Activated T-helper 17 cell treated with anti-CD3 and anti-CD28 coated beads, Interleukin-2, amount 50 U/mL, for 72 hours (primary cell): ENCODE results near the gene VDR. TPM values are rescaled to one million over a fixed set of nuclear protein-coding genes. Genes with fewer than 3 reads are reported as not detected.
A peak's percentile ranks its signal among the peaks of the same experiment; 100 is the strongest.

Experiments
- ATAC-seq: fragments of 150-1000 bp; cut with Tn5 transposase; replicated peaks from 2 replicates; pipeline ENCODE4 v1.10.0; 2021; ENCODE audit warnings: mild to moderate bottlenecking, moderate library complexity
- H3K27ac Mint-ChIP-seq: one replicate; pipeline ENCODE4 v1.8.0; 2022; ENCODE audit warnings: mixed read lengths
- H3K27me3 Mint-ChIP-seq: one replicate; pipeline ENCODE4 v1.8.0; 2022; ENCODE audit warnings: mixed read lengths
- H3K36me3 Mint-ChIP-seq: one replicate; pipeline ENCODE4 v1.8.0; 2022; ENCODE audit warnings: low read depth, mild to moderate bottlenecking, mixed read lengths
- H3K4me1 Mint-ChIP-seq: one replicate; pipeline ENCODE4 v1.8.0; 2022; ENCODE audit warnings: mixed read lengths
- H3K4me3 Mint-ChIP-seq: one replicate; pipeline ENCODE4 v1.8.0; 2022; ENCODE audit warnings: mild to moderate bottlenecking, mixed read lengths
- H3K9me3 Mint-ChIP-seq: one replicate; pipeline ENCODE4 v1.8.0; 2022; ENCODE audit warnings: mixed read lengths
- total RNA-seq, 2 donors: library from RNA; stranded (reverse); gene quantifications; one replicate each; pipeline ENCODE4 v1.2.3, GENCODE V29; 2022

VDR gene
- 100 to 1,000 TPM in 1 of 2 donors, 10 to 100 TPM in 1; 70.9 to 182 TPM for total RNA-seq

- peak; percentile 79 for ATAC-seq
- Mint-ChIP-seq H3K27ac (peak within 1 kb of the TSS; percentile 98), H3K36me3 (peaks cover 46% of the 10 kb centered on the region), H3K4me3 (peak within 1 kb of the TSS; percentile 99), H3K4me1 (peaks cover 26% of the 10 kb centered on the region), H3K9me3 (no peaks in the 10 kb centered on the region), H3K27me3 (peaks cover 3% of the 10 kb centered on the region)
Observed at GRCh38 chr12:47904713-47905709, at the start of gene VDR. Gene VDR, minus strand, starts transcription at chr12:47904994. Its CDS starts 25,881 bp downstream, at chr12:47879113.

DNA sequence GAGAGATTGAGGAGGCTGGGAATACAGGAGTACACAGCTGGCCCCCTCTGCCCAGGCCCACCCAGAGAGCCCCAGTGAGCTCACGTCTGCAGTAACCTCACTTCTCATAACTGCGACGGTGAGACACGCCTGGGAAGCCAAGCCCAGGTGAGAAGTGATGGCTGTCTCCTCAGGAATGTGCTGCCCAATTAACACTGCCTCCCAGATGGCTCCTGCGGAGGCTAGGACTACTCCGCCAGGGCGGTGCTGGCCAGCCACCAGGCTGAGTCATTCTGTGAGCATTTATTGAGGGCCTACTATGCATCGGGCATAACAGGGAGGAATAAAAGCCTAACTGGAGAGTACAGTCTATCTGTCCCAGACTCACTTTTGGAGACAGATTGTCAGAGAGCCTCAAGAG, 49.3 kb upstream of the VDR start:
- no peaks in the 10 kb centered on the region for H3K9me3 Mint-ChIP-seq
- ATAC-seq = no peak
- H3K4me3 Mint-ChIP-seq = no peak overlapping the region
- H3K36me3 Mint-ChIP-seq = no peaks in the 10 kb centered on the region
- no peaks in the 10 kb centered on the region for H3K4me1 Mint-ChIP-seq
- no peaks in the 10 kb centered on the region for H3K27me3 Mint-ChIP-seq
- no peak overlapping the region for H3K27ac Mint-ChIP-seq

DNA sequence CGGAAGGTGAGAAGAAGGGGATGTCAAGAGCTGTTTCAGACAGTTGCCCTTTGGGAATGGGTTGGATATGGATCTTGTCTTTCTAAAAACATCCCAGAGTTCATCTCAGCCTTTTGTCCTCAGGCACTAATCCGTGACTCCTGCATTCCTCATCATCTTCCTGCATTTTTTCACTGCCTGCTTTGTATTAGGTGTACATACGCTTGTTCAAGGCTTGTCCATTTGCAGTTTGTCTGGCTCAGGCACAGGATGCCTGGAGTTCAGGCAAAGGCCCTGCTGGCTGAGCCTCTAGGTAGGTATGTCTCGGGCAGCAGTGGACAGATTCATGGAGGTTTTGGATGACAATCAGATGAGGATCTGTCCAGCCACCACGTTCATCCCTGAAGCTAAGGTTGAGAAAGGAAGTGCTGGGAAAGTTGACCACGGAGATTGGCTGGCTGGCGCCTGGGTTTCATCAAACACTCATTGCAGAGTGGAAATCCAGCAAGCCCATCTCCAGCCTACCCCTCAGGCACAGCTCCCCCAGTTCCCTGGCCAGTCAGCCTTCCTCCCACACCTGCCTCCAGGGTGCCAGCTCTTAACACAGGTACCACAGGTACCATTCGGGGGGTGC, 46.2 kb upstream of the VDR start:
- ATAC-seq = no peak
- Mint-ChIP-seq H3K27me3 (peaks cover 5% of the 10 kb centered on the region), H3K4me3 (no peak overlapping the region), H3K27ac (no peak overlapping the region), H3K4me1 (no peaks in the 10 kb centered on the region), H3K9me3 (no peaks in the 10 kb centered on the region), H3K36me3 (no peaks in the 10 kb centered on the region)

DNA sequence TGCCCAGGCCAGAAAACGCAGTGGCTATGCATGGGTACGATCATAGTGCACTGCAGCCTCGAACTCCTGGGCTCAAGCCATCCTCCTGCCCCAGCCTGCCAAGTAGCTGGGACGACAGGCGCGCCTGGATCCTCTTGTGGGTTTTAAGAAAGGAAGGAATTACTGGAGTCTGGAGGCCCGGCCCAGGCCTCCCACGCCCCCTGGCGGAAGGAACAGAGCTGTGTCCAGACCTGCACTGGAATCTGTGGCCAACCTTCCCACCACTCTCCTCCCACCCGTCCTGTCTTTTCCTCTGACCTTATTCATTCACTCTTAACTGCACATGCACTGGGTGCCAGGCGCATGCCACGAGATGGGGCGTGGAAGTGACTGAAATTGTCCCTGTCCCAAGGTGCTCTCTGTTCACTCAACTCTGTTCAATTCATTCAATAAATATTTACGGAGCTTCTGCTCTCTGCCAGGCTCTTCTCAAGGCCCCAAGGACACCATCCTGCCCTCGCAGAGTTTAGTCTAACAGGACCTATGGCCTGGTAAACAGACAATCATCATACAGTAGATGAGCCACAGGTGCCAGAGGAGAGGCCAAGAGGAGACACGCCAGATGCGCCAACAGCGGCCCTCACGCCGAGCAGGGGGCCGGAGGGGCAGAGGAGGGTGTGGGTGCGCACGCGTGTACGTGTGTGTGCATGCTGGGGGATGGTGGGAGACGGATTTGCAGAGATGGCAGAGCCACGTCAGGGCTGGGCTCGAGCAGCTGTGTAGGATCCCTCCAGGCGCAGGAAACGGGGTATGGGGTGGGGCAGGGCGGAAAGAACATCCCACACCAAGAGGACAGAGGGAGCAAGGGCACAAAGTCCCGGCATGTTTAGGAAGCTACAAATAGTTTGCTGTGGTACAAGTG, 44.9 kb upstream of the VDR start:
- H3K27ac Mint-ChIP-seq = peak overlapping the region; percentile 25
- no peak overlapping the region for H3K4me3 Mint-ChIP-seq
- peak; percentile 92 for ATAC-seq
- H3K4me1 Mint-ChIP-seq = no peaks in the 10 kb centered on the region
- no peaks in the 10 kb centered on the region for H3K9me3 Mint-ChIP-seq
- H3K27me3 Mint-ChIP-seq = peaks cover 5% of the 10 kb centered on the region
- no peaks in the 10 kb centered on the region for H3K36me3 Mint-ChIP-seq

GRCh38 chr12:47947341-47947740, 42.5 kb upstream of the VDR start:
- Mint-ChIP-seq H3K27ac (no peak overlapping the region), H3K9me3 (no peaks in the 10 kb centered on the region), H3K4me3 (no peak overlapping the region), H3K4me1 (no peaks in the 10 kb centered on the region), H3K36me3 (no peaks in the 10 kb centered on the region), H3K27me3 (peaks cover 5% of the 10 kb centered on the region)
- no peak for ATAC-seq

DNA sequence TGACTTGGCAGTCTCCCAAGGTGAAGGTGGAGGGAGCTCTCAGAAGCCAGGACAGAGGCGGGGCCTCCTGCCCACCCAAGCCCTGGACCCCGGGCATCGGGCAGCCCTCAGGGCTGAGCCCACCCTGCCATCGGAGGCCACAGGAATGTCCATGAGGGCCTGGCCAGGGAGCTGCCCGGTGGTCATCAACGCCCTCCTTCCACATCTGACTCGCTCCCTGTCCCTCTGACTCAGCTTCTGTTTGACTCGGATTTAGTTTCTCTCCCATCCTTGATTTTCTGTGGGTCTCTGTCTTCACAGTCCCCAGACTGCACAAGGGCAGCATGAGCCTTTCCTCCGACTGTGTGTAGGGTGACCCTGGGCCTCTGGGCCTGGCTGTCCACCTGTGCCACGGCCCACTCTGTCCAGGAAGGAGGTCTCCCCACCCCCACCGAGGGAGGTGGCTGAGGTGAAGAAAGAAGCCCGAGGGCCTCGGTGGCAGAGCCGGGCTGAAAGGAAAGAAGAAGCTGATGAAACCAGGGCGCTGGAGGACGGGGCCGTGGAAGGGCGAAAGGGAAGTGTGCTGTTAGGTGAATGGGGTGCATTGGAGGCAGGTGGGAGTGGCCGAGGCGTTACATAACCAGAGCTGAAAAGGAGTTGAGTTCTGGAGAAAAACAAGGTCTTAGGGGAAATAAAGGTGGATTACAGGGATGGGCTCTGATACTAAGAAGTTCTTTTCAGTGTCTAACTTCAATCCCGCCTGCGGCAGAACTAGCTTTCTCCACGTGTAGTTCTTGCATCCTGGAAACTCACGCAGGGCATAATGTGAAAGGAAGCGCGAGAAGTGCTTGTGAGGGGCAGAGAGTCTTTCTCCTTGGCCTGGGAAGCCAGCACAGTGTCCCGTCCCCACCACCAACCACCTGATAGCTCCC, 41.9 kb upstream of the VDR start:
- ATAC-seq = no peak
- peak overlapping the region; percentile 67 for H3K27ac Mint-ChIP-seq
- no peaks in the 10 kb centered on the region for H3K9me3 Mint-ChIP-seq
- no peaks in the 10 kb centered on the region for H3K36me3 Mint-ChIP-seq
- H3K4me1 Mint-ChIP-seq = no peaks in the 10 kb centered on the region
- no peak overlapping the region for H3K4me3 Mint-ChIP-seq
- peaks cover 5% of the 10 kb centered on the region for H3K27me3 Mint-ChIP-seq

DNA sequence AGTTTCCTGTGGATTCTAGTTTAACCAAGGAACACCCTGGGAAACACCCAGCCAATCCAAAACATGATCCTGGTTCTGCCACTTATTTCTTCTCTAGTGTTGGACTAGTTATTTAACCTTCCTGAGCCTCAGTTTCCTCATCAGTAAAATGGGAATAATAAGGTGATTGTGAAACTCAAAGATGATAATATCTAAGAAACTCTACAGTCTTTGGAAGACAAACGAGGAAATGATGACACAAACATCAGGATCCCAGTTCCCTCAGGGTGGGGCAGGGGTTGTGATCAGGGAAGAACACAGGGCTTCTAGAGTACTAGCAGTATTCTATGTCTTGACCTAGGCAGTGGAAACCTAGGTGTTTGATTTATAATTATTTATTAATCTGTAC, 40.5 kb upstream of the VDR start:
- Mint-ChIP-seq H3K27me3 (peaks cover 14% of the 10 kb centered on the region), H3K4me1 (peaks cover 9% of the 10 kb centered on the region), H3K27ac (peak overlapping the region; percentile 28), H3K9me3 (no peaks in the 10 kb centered on the region), H3K4me3 (no peak overlapping the region), H3K36me3 (no peaks in the 10 kb centered on the region)
- no peak for ATAC-seq

DNA sequence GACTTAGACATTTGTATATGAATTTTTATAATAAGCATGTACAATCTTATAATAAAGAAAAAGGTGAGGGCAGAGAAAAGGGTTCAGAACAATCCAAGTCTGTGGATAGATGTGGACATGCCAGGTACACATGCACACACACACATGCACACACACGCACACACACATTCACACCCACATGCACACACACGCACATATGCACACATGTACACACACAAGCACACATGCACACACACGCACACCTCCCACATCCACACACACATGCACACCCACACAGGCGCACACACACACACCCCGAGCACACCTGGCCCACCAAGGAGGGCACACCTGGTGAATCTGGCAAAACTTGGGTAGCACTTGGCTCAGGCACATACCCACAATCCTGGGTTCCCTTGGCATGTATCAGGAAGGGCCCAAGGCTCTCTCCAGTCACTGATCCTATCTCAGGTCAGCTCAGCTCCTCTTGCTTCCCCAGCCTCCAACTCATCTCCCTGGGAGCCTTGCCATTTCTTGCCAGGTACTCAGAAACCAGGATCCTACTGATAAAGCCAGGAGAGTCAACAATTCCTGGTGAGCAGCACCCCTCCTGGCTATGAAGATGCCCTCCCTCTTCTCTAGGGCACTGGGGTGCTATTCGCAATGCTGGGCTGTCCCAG, 40.0 kb upstream of the VDR start:
- H3K36me3 Mint-ChIP-seq = no peaks in the 10 kb centered on the region
- peak overlapping the region; percentile 28 for H3K27ac Mint-ChIP-seq
- H3K4me3 Mint-ChIP-seq = no peak overlapping the region
- peaks cover 14% of the 10 kb centered on the region for H3K27me3 Mint-ChIP-seq
- H3K4me1 Mint-ChIP-seq = peaks cover 9% of the 10 kb centered on the region
- H3K9me3 Mint-ChIP-seq = no peaks in the 10 kb centered on the region
- no peak for ATAC-seq

GRCh38 chr12:47943623-47944340, 39.0 kb upstream of the VDR start:
- H3K27ac Mint-ChIP-seq = no peak overlapping the region
- no peaks in the 10 kb centered on the region for H3K36me3 Mint-ChIP-seq
- peaks cover 9% of the 10 kb centered on the region for H3K4me1 Mint-ChIP-seq
- ATAC-seq = no peak
- H3K27me3 Mint-ChIP-seq = peaks cover 14% of the 10 kb centered on the region
- no peaks in the 10 kb centered on the region for H3K9me3 Mint-ChIP-seq
- no peak overlapping the region for H3K4me3 Mint-ChIP-seq

DNA sequence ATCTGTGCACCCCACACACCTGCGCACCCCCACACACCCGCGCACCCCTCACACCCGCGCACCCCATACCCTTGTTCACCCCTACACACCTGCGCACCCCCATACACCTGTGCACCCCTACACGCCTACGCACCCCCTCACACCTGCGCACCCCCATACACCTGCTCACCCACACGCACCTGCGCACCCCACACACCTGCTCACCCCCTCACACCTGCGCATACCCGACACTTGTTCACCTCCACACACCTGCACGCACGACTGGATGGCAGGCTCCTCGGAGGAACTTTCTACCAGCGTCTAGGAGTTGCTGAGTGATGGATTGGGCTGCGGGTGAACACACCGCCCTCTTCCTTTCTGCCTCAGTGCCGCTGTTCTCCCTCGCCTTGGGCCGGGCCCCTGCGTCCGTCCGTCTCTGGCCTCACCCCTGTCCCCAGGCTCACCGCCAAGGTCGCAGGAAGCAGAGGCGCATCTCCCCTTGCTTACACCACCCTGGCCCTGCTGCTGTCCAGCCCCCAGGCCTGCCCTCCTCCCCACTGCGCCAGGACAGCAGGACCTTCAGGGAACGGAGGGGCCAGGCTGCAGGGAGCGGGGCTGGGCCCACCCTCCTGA, 37.9 kb upstream of the VDR start:
- Mint-ChIP-seq H3K36me3 (no peaks in the 10 kb centered on the region), H3K9me3 (no peaks in the 10 kb centered on the region), H3K4me3 (no peak overlapping the region), H3K27ac (no peak overlapping the region), H3K4me1 (peaks cover 9% of the 10 kb centered on the region), H3K27me3 (peaks cover 14% of the 10 kb centered on the region)
- no peak for ATAC-seq

GRCh38 chr12:47941871-47942613, 37.2 kb upstream of the VDR start:
- Mint-ChIP-seq H3K27me3 (peaks cover 14% of the 10 kb centered on the region), H3K4me3 (no peak overlapping the region), H3K27ac (no peak overlapping the region), H3K9me3 (no peaks in the 10 kb centered on the region), H3K4me1 (peaks cover 9% of the 10 kb centered on the region), H3K36me3 (no peaks in the 10 kb centered on the region)
- ATAC-seq = no peak

DNA sequence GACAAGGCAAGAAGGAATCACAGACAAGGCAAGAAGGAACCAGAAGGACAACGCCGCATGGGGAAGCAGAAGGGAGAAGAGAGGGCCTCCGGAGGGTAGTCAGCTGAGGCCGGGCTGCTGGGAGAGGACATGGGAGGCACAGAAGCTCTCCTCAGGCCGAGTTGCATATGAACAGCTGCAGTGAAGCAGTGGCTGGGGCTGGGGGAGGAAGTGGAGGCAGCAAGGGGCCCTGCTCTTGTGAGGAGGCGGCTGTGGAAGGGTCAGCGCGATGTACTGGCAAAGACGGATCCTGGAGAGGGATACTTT, 36.6 kb upstream of the VDR start:
- Mint-ChIP-seq H3K4me1 (peaks cover 9% of the 10 kb centered on the region), H3K9me3 (no peaks in the 10 kb centered on the region), H3K36me3 (no peaks in the 10 kb centered on the region), H3K4me3 (no peak overlapping the region), H3K27me3 (peaks cover 9% of the 10 kb centered on the region), H3K27ac (peak overlapping the region; percentile 56)
- ATAC-seq = no peak
